LNCAP (cell line): ENCODE results near the gene ATP5PB.

Source experiments
- TF ChIP-seq, protein P1 (sequence below): fragments of 450-650 bp; IDR thresholded peaks from 2 replicates; pipeline ENCODE4 v1.5.1; 2017; ENCODE audit warnings: mild to moderate bottlenecking

ATP5PB gene

GRCh38 chr1:111480674-111481073 lies 31.4 kb downstream of the ATP5PB start:
- TF ChIP-seq, protein P1, sequence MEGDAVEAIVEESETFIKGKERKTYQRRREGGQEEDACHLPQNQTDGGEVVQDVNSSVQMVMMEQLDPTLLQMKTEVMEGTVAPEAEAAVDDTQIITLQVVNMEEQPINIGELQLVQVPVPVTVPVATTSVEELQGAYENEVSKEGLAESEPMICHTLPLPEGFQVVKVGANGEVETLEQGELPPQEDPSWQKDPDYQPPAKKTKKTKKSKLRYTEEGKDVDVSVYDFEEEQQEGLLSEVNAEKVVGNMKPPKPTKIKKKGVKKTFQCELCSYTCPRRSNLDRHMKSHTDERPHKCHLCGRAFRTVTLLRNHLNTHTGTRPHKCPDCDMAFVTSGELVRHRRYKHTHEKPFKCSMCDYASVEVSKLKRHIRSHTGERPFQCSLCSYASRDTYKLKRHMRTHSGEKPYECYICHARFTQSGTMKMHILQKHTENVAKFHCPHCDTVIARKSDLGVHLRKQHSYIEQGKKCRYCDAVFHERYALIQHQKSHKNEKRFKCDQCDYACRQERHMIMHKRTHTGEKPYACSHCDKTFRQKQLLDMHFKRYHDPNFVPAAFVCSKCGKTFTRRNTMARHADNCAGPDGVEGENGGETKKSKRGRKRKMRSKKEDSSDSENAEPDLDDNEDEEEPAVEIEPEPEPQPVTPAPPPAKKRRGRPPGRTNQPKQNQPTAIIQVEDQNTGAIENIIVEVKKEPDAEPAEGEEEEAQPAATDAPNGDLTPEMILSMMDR, result no peak

DNA sequence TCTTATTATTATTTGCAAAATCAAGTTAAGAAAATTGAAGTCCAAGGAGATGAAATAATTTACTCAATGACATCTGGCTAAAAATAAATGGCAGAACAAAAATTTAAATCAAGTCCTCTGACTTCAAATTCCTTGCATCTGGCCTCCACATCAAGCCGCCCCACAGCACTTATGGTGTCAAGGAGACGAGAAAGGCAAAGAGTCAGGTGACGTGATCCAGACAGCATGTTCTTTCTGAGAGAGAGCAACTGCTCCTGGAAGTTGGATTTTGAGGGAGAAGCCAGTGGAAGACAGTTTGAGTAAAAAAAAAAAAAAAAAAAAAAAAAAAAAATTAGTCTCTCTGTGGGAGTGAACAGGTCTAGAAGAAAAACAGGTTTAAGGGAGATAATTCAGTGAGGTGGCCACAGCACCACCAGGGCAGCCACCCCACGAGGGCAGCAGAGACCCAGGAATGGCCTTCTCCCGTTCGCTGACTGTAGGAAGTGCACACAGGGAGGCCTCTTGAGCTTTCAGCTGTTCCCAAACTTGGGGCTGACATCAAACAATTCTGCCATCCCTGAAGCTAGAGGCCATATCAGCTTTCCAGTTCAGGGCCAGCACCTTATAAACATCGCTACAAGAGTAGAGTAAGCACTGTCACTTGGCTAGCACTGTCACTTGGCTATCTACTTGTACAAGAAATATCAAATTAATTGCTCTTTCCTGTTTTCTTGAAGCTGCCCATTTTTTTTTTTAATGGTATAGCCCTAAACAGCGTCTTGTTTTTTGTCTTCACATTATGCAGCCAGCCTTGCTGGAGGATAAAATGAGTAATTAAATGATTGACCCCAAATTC lies 32.3 kb downstream of the ATP5PB start:
- TF ChIP-seq, protein P1, result peak; percentile 79

- TF ChIP-seq, protein P1, result no peak
Observed at GRCh38 chr1:111483166-111483565, 33.9 kb downstream of the ATP5PB start.

DNA sequence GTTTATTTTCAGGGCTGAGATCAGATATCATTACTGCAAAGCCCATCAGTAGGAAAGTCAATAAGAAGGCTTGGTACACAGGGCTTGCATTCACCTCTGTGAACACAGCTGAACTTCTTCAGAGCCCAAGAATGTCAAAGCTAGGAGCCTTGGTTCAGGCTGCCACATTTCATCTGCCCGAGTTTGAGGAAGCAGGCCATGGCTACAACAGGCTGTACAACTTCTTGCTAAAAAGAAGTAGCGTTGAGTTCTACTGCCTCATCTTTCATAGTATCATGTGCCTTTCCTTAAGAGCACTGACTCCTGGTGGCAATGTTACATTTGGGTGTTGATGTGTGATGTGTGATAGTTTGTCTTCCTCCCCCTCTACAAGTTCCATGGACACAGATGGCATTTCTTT lies 34.6 kb downstream of the ATP5PB start:
- TF ChIP-seq, protein P1, result no peak

DNA sequence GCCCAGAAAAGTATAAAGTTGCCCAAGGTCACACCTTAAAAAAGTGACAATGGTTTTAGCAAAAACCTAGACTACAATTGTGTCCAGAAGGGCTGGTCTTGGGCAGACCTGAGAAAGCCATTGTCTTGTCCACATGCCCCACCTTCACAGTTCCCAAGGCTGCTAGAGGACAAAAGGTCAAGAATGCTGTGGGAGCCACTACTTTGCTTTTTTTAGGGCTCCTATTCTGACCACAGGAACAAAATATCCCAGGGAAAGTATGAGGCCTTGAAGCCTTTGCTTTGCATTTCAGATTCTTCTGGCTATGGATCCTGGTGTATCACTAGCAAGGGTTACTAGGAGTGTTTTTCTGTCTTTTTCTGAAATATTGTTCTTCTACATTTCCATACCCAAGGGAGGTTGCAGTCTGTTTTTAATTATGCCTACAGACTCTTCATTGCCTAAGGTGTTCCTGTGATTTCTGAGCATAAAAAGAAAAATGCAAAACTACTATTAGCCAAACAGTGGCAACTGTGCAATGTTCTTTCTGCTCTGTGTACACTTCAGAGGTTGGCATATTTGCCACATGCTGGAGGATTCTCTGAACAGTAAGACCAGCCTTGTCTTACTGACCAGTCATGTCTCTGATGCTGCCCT lies 35.2 kb downstream of the ATP5PB start:
- TF ChIP-seq, protein P1, result no peak

GRCh38 chr1:111486431-111486830 lies 37.2 kb downstream of the ATP5PB start:
- TF ChIP-seq, protein P1, result no peak

- TF ChIP-seq, protein P1, result no peak
Observed at GRCh38 chr1:111487133-111487532, 37.9 kb downstream of the ATP5PB start.
